GM12892 (cell line): ENCODE measurements around the gene KLHL6.
"Not testable (repeated sequence)": the region's sequence is repeated elsewhere in the genome, so short reads cannot be mapped to it uniquely, and the experiment has no call there.

ENCODE experiments used
- DNase-seq: peaks from one replicate; pipeline ENCODE4 v3.0.0; 2011; ENCODE audit not compliant: insufficient read length
- FAIRE-seq: peaks from 2 replicates; lab custom pipeline; 2011; peaks lifted over from hg19 to GRCh38; lab: Jason Lieb, UNC
- POLR2A ChIP-seq: IDR thresholded peaks from 2 replicates; pipeline ENCODE4 v1.6.1; 2011; ENCODE audit warnings: low read depth, low read length, control low read depth
- POLR2AphosphoS5 ChIP-seq: IDR thresholded peaks from 2 replicates; pipeline ENCODE4 v1.6.1; 2011; ENCODE audit warnings: low read depth, low read length, control low read depth
- TAF1 ChIP-seq: IDR thresholded peaks from 2 replicates; pipeline ENCODE4 v1.6.1; 2011; ENCODE audit warnings: low read depth, mild to moderate bottlenecking, control low read depth, low read length, borderline replicate concordance

The KLHL6 gene

GRCh38 chr3:183527428-183528379 is 27.8 kb downstream of the KLHL6 start:
- TF ChIP-seq POLR2AphosphoS5 (no peak), TAF1 (0 out of 2 replicates have a peak, but pooled peaks have one; percentile 10), POLR2A (no peak)
- FAIRE-seq: peak; percentile 64

GRCh38 chr3:183526838-183527427 is 28.6 kb downstream of the KLHL6 start:
- TF ChIP-seq TAF1: no peak
- no peak for TF ChIP-seq POLR2A
- TF ChIP-seq POLR2AphosphoS5: no peak
- DNase-seq (no peak), FAIRE-seq (no peak)

More at GRCh38 chr3:183527428-183528379, 27.8 kb downstream of the KLHL6 start:
- DNase-seq: no peak

GRCh38 chr3:183524476-183524875 is 31.0 kb downstream of the KLHL6 start:
- no peak for FAIRE-seq
- TF ChIP-seq POLR2A: no peak
- TF ChIP-seq POLR2AphosphoS5: no peak
- no peak for TF ChIP-seq TAF1
- DNase-seq: no peak

- DNase-seq, FAIRE-seq: not testable (repeated sequence)
Observed at GRCh38 chr3:183520741-183521556, 34.6 kb downstream of the KLHL6 start.

GRCh38 chr3:183520295-183520694 is 35.2 kb downstream of the KLHL6 start:
- not testable (repeated sequence) for DNase-seq, FAIRE-seq

- DNase-seq (no peak), FAIRE-seq (no peak)
- no peak for TF ChIP-seq POLR2A
- no peak for TF ChIP-seq POLR2AphosphoS5
- no peak for TF ChIP-seq TAF1
Observed at GRCh38 chr3:183519891-183520290, 35.6 kb downstream of the KLHL6 start.

- FAIRE-seq (no peak), DNase-seq (no peak)
- TF ChIP-seq POLR2A (no peak), TAF1 (no peak), POLR2AphosphoS5 (no peak)
Observed at GRCh38 chr3:183518491-183519251, 36.8 kb downstream of the KLHL6 start.

- TF ChIP-seq POLR2A (no peak), POLR2AphosphoS5 (no peak), TAF1 (no peak)
- DNase-seq (no peak), FAIRE-seq (no peak)
Observed at GRCh38 chr3:183517607-183518006, 37.9 kb downstream of the KLHL6 start.

GRCh38 chr3:183515968-183516851 is 39.3 kb downstream of the KLHL6 start:
- no peak for DNase-seq
- peak; percentile 60 for FAIRE-seq
- TF ChIP-seq POLR2AphosphoS5 (no peak), TAF1 (no peak), POLR2A (no peak)

- FAIRE-seq (no peak), DNase-seq (no peak)
- no peak for TF ChIP-seq POLR2A
- TF ChIP-seq POLR2AphosphoS5: no peak
- TF ChIP-seq TAF1: no peak
Observed at GRCh38 chr3:183514021-183514420, 41.5 kb downstream of the KLHL6 start.
